Measurements from ENCODE around the gene SLC17A4. TPM values are rescaled to one million over a fixed set of nuclear protein-coding genes. Genes with fewer than 3 reads are reported as not detected.

The SLC17A4 gene
- total RNA-seq, 1 donor from 2014 or later: not detected

DNA sequence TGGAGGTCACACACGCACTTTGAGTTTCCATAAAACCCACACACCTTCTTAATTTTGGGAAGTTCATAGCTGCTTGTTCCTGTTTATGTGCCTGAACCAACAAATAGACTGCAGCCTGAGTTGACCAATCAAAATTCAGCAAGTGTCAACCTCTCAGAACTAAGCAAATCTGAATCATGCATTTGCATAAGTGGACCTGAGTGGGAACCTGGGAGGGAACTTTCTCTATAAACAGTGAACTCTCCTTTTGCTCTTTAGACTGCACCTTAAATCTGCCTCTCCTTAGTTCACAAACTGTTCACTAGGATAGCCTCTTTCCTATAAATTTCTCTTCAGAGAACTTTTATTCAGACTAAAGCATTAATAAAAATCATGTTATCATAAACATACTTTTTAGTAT is 39.4 kb downstream of the SLC17A4 start:
- H3K36me3 ChIP-seq (ENCODE audit: insufficient read depth, low read length): no peaks in the 10 kb centered on the region
- no peaks in the 10 kb centered on the region for H3K4me1 ChIP-seq (ENCODE audit: insufficient read depth, low read length)
- H3K27me3 ChIP-seq (ENCODE audit: insufficient read depth, low read length): no peaks in the 10 kb centered on the region
- H3K36me3 Mint-ChIP-seq (ENCODE audit: low read depth, unreplicated experiment): no peaks in the 10 kb centered on the region
- H3K27me3 Mint-ChIP-seq (ENCODE audit: low read depth, unreplicated experiment): no peaks in the 10 kb centered on the region
- H4K20me1 ChIP-seq (ENCODE audit: insufficient read depth, low read length): no peaks in the 10 kb centered on the region
- H3K4me3 ChIP-seq (ENCODE audit: insufficient read depth, low read depth, low read length): no peak overlapping the region
- FAIRE-seq (no peak), DNase-seq (ENCODE audit: low read depth) (no peak)
- H3K27ac ChIP-seq (ENCODE audit: low read depth, low read length): no peak overlapping the region
- no peaks in the 10 kb centered on the region for H3K4me1 Mint-ChIP-seq (ENCODE audit: low read depth, unreplicated experiment)
- no peak overlapping the region for H3K9ac ChIP-seq (ENCODE audit: low read length)
- no peak overlapping the region for H3K4me3 Mint-ChIP-seq (ENCODE audit: unreplicated experiment)
- no peak overlapping the region for H2AFZ ChIP-seq (ENCODE audit: low read depth, low read length)
- H3K9me3 Mint-ChIP-seq (ENCODE audit: unreplicated experiment): no peaks in the 10 kb centered on the region
- no peaks in the 10 kb centered on the region for H3K79me2 ChIP-seq (ENCODE audit: insufficient read depth, low read length)
- no peak overlapping the region for H3K27ac Mint-ChIP-seq (ENCODE audit: unreplicated experiment)
- no peak overlapping the region for H3K4me2 ChIP-seq (ENCODE audit: low read length)
- TF ChIP-seq EZH2 (IDR thresholded peaks at IDR 0.05; ENCODE audit: insufficient read depth, low read length): no peak
- TF ChIP-seq, protein P1, sequence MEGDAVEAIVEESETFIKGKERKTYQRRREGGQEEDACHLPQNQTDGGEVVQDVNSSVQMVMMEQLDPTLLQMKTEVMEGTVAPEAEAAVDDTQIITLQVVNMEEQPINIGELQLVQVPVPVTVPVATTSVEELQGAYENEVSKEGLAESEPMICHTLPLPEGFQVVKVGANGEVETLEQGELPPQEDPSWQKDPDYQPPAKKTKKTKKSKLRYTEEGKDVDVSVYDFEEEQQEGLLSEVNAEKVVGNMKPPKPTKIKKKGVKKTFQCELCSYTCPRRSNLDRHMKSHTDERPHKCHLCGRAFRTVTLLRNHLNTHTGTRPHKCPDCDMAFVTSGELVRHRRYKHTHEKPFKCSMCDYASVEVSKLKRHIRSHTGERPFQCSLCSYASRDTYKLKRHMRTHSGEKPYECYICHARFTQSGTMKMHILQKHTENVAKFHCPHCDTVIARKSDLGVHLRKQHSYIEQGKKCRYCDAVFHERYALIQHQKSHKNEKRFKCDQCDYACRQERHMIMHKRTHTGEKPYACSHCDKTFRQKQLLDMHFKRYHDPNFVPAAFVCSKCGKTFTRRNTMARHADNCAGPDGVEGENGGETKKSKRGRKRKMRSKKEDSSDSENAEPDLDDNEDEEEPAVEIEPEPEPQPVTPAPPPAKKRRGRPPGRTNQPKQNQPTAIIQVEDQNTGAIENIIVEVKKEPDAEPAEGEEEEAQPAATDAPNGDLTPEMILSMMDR (IDR thresholded peaks at IDR 0.05; ENCODE audit: insufficient read depth, low read depth, low read length): no peak
- H3K9me3 ChIP-seq (ENCODE audit: insufficient read depth, low read depth, low read length): no peaks in the 10 kb centered on the region

DNA sequence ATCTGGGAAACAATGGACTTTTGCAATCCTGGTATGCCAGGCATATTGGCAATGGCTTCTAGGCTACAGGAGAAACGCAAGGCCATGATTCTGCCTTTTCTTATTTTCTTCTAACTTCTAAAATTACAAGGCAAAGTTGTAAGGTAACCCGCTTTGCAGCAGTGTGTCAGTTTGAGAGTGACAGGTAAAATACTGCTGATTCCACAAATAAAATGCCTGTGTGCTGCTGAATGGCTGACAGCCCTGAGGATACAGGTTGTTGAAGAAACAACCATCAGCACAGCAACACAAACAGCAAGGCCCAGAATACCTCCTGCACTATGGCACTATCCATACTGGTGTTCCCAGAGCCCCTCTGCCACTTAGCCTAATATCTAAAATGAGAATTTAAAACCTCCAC is 40.2 kb downstream of the SLC17A4 start:
- H3K27me3 ChIP-seq (ENCODE audit: insufficient read depth, low read length): no peaks in the 10 kb centered on the region
- TF ChIP-seq, protein P1 (IDR thresholded peaks at IDR 0.05; ENCODE audit: insufficient read depth, low read depth, low read length): no peak
- no peak for TF ChIP-seq EZH2 (IDR thresholded peaks at IDR 0.05; ENCODE audit: insufficient read depth, low read length)
- no peaks in the 10 kb centered on the region for H3K9me3 ChIP-seq (ENCODE audit: insufficient read depth, low read depth, low read length)
- no peak overlapping the region for H3K9ac ChIP-seq (ENCODE audit: low read length)
- H3K79me2 ChIP-seq (ENCODE audit: insufficient read depth, low read length): no peaks in the 10 kb centered on the region
- Mint-ChIP-seq H3K9me3 (ENCODE audit: unreplicated experiment) (no peaks in the 10 kb centered on the region), H3K36me3 (ENCODE audit: low read depth, unreplicated experiment) (no peaks in the 10 kb centered on the region), H3K27ac (ENCODE audit: unreplicated experiment) (no peak overlapping the region), H3K4me3 (ENCODE audit: unreplicated experiment) (no peak overlapping the region), H3K4me1 (ENCODE audit: low read depth, unreplicated experiment) (no peaks in the 10 kb centered on the region), H3K27me3 (ENCODE audit: low read depth, unreplicated experiment) (no peaks in the 10 kb centered on the region)
- H2AFZ ChIP-seq (ENCODE audit: low read depth, low read length): no peak overlapping the region
- DNase-seq (ENCODE audit: low read depth) (no peak), FAIRE-seq (no peak)
- H3K4me2 ChIP-seq (ENCODE audit: low read length): no peak overlapping the region
- no peaks in the 10 kb centered on the region for H3K4me1 ChIP-seq (ENCODE audit: insufficient read depth, low read length)
- H4K20me1 ChIP-seq (ENCODE audit: insufficient read depth, low read length): no peaks in the 10 kb centered on the region
- no peak overlapping the region for H3K4me3 ChIP-seq (ENCODE audit: insufficient read depth, low read depth, low read length)
- no peaks in the 10 kb centered on the region for H3K36me3 ChIP-seq (ENCODE audit: insufficient read depth, low read length)
- no peak overlapping the region for H3K27ac ChIP-seq (ENCODE audit: low read depth, low read length)

DNA sequence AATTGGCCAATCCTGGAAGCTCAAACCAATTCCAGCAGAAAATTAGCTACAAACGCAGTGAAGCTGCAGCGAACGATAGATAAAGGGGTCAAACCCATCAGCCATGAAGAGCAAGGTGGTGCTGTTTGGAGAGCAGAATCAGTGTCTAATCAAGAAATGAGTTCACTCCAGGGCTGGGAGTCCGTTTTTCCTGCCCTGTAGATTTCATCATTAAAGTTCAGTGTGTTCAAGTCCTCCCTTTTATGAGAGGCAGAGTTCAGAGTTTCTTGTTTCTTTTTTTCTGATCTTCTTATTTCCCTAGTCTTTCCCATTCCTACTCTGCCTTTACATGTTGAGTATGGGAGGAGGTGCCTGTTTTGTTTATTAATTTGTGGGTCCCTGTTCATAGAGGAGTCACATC is 46.9 kb downstream of the SLC17A4 start:
- no peak overlapping the region for H3K9ac ChIP-seq (ENCODE audit: low read length)
- H3K4me1 ChIP-seq (ENCODE audit: insufficient read depth, low read length): no peaks in the 10 kb centered on the region
- no peaks in the 10 kb centered on the region for H3K4me1 Mint-ChIP-seq (ENCODE audit: low read depth, unreplicated experiment)
- no peak overlapping the region for H3K27ac ChIP-seq (ENCODE audit: low read depth, low read length)
- H3K36me3 ChIP-seq (ENCODE audit: insufficient read depth, low read length): no peaks in the 10 kb centered on the region
- no peak overlapping the region for H3K4me2 ChIP-seq (ENCODE audit: low read length)
- H3K9me3 ChIP-seq (ENCODE audit: insufficient read depth, low read depth, low read length): no peaks in the 10 kb centered on the region
- no peaks in the 10 kb centered on the region for H4K20me1 ChIP-seq (ENCODE audit: insufficient read depth, low read length)
- FAIRE-seq (no peak), DNase-seq (ENCODE audit: low read depth) (no peak)
- no peaks in the 10 kb centered on the region for H3K36me3 Mint-ChIP-seq (ENCODE audit: low read depth, unreplicated experiment)
- H3K9me3 Mint-ChIP-seq (ENCODE audit: unreplicated experiment): no peaks in the 10 kb centered on the region
- no peak overlapping the region for H2AFZ ChIP-seq (ENCODE audit: low read depth, low read length)
- no peak overlapping the region for H3K27ac Mint-ChIP-seq (ENCODE audit: unreplicated experiment)
- no peaks in the 10 kb centered on the region for H3K79me2 ChIP-seq (ENCODE audit: insufficient read depth, low read length)
- H3K27me3 Mint-ChIP-seq (ENCODE audit: low read depth, unreplicated experiment): no peaks in the 10 kb centered on the region
- TF ChIP-seq, protein P1 (IDR thresholded peaks at IDR 0.05; ENCODE audit: insufficient read depth, low read depth, low read length): no peak
- no peak for TF ChIP-seq EZH2 (IDR thresholded peaks at IDR 0.05; ENCODE audit: insufficient read depth, low read length)
- no peak overlapping the region for H3K4me3 Mint-ChIP-seq (ENCODE audit: unreplicated experiment)
- no peak overlapping the region for H3K4me3 ChIP-seq (ENCODE audit: insufficient read depth, low read depth, low read length)
- H3K27me3 ChIP-seq (ENCODE audit: insufficient read depth, low read length): no peaks in the 10 kb centered on the region

Data from astrocyte (in vitro differentiated cells and primary cell).